DMS79 (cell line): ENCODE data around the gene NELFCD.
"Not testable (repeated sequence)": the region's sequence is repeated elsewhere in the genome, so short reads cannot be mapped to it uniquely, and the experiment has no call there.

Experiments used
- DNase-seq: peaks from one replicate; lab custom pipeline; 2025; lab: John Stamatoyannopoulos, UW

Gene NELFCD

GRCh38 chr20:59025511-59025910 lies 44.5 kb downstream of the NELFCD start:
- DNase-seq = no peak

GRCh38 chr20:59026904-59027740 lies 46.1 kb downstream of the NELFCD start:
- no peak for DNase-seq

GRCh38 chr20:59027741-59028320 lies 46.8 kb downstream of the NELFCD start:
- DNase-seq = no peak

GRCh38 chr20:59028812-59029211 lies 47.8 kb downstream of the NELFCD start:
- no peak for DNase-seq

GRCh38 chr20:59030911-59031563 lies 50.0 kb downstream of the NELFCD start:
- DNase-seq = no peak

- DNase-seq = no peak
These were observed 50.5 kb downstream of the NELFCD start for GRCh38 chr20:59031564-59032022.

- DNase-seq = peak; percentile 62
These were observed 51.1 kb downstream of the NELFCD start, which contains the start of gene ATP5F1E for GRCh38 chr20:59032023-59032712. ATP5F1E (minus strand) TSS chr20:59032335; CDS start chr20:59032251, 84 bp downstream.

- DNase-seq = no peak
These were observed 51.6 kb downstream of the NELFCD start for GRCh38 chr20:59032713-59033059.

GRCh38 chr20:59033093-59033492 lies 52.0 kb downstream of the NELFCD start:
- DNase-seq = no peak

- DNase-seq = no peak
These were observed 52.6 kb downstream of the NELFCD start for GRCh38 chr20:59033616-59034165.

- no peak for DNase-seq
These were observed 54.3 kb downstream of the NELFCD start for GRCh38 chr20:59035381-59035780.

GRCh38 chr20:59037386-59037785 lies 56.3 kb downstream of the NELFCD start:
- no peak for DNase-seq

- no peak for DNase-seq
These were observed 58.2 kb downstream of the NELFCD start for GRCh38 chr20:59039233-59039632.

GRCh38 chr20:59040667-59041066 lies 59.6 kb downstream of the NELFCD start:
- DNase-seq = no peak

GRCh38 chr20:59041487-59041886 lies 60.4 kb downstream of the NELFCD start:
- DNase-seq = not testable (repeated sequence)

GRCh38 chr20:59042151-59042795 lies 61.2 kb downstream of the NELFCD start, which contains the start of gene PRELID3B:
PRELID3B (minus strand) TSS chr20:59042786; CDS start chr20:59042730, 56 bp downstream.
- DNase-seq = no peak

- DNase-seq = peak; percentile 44
These were observed 62.0 kb downstream of the NELFCD start for GRCh38 chr20:59042796-59043631.

- DNase-seq = peak; percentile 25
These were observed 62.6 kb downstream of the NELFCD start for GRCh38 chr20:59043698-59044097.

- DNase-seq = peak; percentile 59
These were observed 63.2 kb downstream of the NELFCD start for GRCh38 chr20:59044295-59044694.
